ENCODE measurements around the gene FGR.
A peak's percentile ranks its signal among the peaks of the same experiment; 100 is the strongest.
"Not testable (repeated sequence)": the region's sequence is repeated elsewhere in the genome, so short reads cannot be mapped to it uniquely, and the experiment has no call there.

FGR gene

GRCh38 chr1:27634985-27635367 lies at the start of gene FGR:
Gene FGR, minus strand, starts transcription at chr1:27635185. Its CDS starts 11,269 bp downstream, at chr1:27623916.
- no peak for DNase-seq

GRCh38 chr1:27684176-27684575 lies 49.2 kb upstream of the FGR start:
- DNase-seq: no peak

- no peak for DNase-seq
Measured at GRCh38 chr1:27682351-27682944, 47.5 kb upstream of the FGR start.

- DNase-seq: not testable (repeated sequence)
Measured at GRCh38 chr1:27681580-27681979, 46.6 kb upstream of the FGR start.

GRCh38 chr1:27680225-27680791 lies 45.3 kb upstream of the FGR start:
- not testable (repeated sequence) for DNase-seq

GRCh38 chr1:27678747-27679146 lies 43.8 kb upstream of the FGR start:
- DNase-seq: no peak

GRCh38 chr1:27676410-27676809 lies 41.4 kb upstream of the FGR start:
- no peak for DNase-seq

GRCh38 chr1:27672750-27673112 lies 37.7 kb upstream of the FGR start:
- peak; percentile 41 for DNase-seq

- DNase-seq: peak; percentile 95
Measured at GRCh38 chr1:27671964-27672749, 37.2 kb upstream of the FGR start, which contains the start of gene IFI6. Gene IFI6, minus strand, starts transcription at chr1:27672192. Its CDS starts 2,878 bp downstream, at chr1:27669314.

GRCh38 chr1:27669876-27670275 lies 34.9 kb upstream of the FGR start:
- DNase-seq: no peak

- DNase-seq: no peak
Measured at GRCh38 chr1:27668808-27669723, 34.1 kb upstream of the FGR start.

- no peak for DNase-seq
Measured at GRCh38 chr1:27668121-27668807, 33.3 kb upstream of the FGR start.

- no peak for DNase-seq
Measured at GRCh38 chr1:27666791-27667254, 31.8 kb upstream of the FGR start.

GRCh38 chr1:27666294-27666693 lies 31.3 kb upstream of the FGR start:
- DNase-seq: no peak

- no peak for DNase-seq
Measured at GRCh38 chr1:27665016-27665651, 30.1 kb upstream of the FGR start.

GRCh38 chr1:27664291-27664690 lies 29.3 kb upstream of the FGR start:
- DNase-seq: no peak

GRCh38 chr1:27662707-27663393 lies 27.9 kb upstream of the FGR start:
- DNase-seq: peak; percentile 84

- DNase-seq: no peak
Measured at GRCh38 chr1:27662261-27662660, 27.3 kb upstream of the FGR start.

- no peak for DNase-seq
Measured at GRCh38 chr1:27661412-27662075, 26.6 kb upstream of the FGR start.

GRCh38 chr1:27660300-27660835 lies 25.4 kb upstream of the FGR start:
- no peak for DNase-seq

All from fibroblast of skin of right quadriceps (primary cell).